Measurements from ENCODE around the gene KIAA1671.
"Not testable (repeated sequence)": the region's sequence is repeated elsewhere in the genome, so short reads cannot be mapped to it uniquely, and the experiment has no call there.

The KIAA1671 gene

GRCh38 chr22:25177226-25177625 lies 224.7 kb downstream of the KIAA1671 start:
- DNase-seq: no peak

DNA sequence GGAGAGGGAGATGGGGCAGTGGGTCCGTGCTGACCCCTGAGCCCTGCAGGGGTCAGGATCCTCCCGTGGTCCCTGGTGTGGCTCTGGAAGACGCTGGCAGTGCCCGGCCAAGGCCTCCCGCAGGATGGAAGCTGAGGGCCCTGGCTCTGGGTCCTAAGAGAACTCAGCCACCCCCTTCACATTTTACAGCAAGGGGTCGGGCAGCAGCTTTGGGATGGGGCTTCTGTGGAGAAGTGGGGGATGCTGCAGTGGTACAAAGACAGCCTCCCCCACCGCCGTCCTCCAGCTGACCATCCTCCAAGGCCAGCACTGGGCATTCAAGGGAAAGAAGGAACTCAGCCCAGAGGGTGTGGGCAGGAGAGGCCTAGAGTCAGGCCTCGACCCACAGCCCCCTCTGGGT lies 225.4 kb downstream of the KIAA1671 start:
- DNase-seq: no peak

- not testable (repeated sequence) for DNase-seq
These were observed 225.8 kb downstream of the KIAA1671 start for GRCh38 chr22:25178348-25178747.

GRCh38 chr22:25178869-25179631 lies 226.5 kb downstream of the KIAA1671 start:
- not testable (repeated sequence) for DNase-seq

GRCh38 chr22:25182131-25183110 lies 229.9 kb downstream of the KIAA1671 start:
- DNase-seq: no peak

GRCh38 chr22:25183949-25184619 lies 231.6 kb downstream of the KIAA1671 start:
- no peak for DNase-seq

- no peak for DNase-seq
These were observed 233.6 kb downstream of the KIAA1671 start for GRCh38 chr22:25186140-25186539.

DNA sequence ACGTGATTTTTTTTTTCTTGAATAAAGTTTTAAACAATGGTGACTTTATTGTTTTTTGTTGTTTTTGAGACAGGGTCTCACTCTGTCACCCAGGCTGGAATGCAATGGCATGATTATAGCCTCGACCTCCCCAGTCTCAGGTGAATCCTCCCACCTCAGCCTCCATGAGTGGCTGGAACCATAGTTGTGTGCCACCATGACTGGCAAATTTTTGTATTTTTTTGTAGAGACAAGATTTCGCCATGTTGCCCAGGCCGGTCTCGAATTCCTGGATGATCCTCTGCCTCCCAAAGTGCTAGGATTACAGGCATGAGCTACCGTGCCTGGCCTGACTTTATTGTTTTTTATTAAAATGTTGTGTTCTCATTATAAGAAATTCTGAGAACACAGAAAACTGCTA lies 235.0 kb downstream of the KIAA1671 start:
- no peak for DNase-seq

DNA sequence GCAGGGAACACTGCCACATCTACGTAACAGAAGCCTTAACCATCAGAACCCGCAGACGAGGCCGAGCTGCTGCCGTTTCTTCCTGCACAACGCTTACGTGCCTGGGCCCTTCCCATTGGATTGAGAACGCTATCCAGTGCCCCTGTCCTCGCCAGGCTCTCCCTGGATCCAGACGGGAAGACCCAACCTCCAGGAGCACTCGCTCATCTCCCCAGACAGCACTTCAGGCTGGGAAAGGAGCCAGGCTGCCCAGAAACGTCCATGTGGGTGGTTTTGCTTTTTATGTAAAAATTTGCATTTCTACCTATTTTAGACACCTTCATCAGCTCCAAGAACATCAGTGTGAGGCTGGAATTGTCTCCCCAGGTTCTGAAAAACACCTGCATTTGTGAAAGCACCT lies 239.9 kb downstream of the KIAA1671 start:
- DNase-seq: no peak

DNA sequence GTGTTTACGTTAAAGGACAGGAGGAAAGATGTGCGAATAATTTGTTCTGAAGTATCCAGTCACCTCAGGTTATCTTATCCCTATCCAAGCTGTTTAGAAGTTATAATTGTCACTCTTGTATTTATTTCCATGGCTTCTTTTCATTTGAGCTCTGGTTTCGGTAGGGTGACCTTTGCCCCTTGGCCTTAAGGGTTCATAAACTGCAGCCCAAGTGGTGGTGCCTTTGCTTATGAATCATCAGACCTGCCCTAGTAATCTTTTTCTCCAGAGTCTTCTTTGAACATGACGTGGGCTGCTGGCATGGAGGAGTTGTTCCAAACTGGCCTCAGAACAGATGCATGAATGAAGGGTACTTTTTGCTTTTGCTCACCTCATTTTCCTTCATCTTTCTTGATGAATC lies 240.6 kb downstream of the KIAA1671 start:
- DNase-seq: no peak

DNA sequence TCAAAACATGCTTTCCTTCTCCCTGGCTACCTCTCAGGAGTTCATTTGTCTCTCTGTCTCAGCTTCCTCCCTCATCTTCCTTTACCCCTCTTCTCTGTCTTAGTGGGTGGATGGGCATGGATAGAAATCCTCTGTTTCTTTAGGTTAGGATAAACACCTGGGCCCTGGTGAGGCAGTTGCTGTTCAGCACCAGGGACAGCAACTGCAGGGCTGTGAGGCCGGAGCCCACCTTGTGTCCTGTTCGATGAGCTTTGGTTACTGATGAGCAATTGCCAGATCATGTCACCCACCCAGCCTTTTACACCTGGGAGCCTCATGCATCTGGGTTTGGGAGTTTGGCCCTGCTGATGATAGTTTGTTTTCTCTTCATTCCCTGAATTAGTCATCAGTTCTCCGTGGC lies 241.0 kb downstream of the KIAA1671 start:
- no peak for DNase-seq

GRCh38 chr22:25196326-25196725 lies 243.8 kb downstream of the KIAA1671 start:
- DNase-seq: no peak

GRCh38 chr22:25197340-25197739 lies 244.8 kb downstream of the KIAA1671 start:
- no peak for DNase-seq

GRCh38 chr22:25199731-25200520 lies 247.4 kb downstream of the KIAA1671 start, which contains the start of gene CRYBB3:
Gene CRYBB3, plus strand, starts transcription at chr22:25199858. Its CDS starts 1,539 bp downstream, at chr22:25201397.
- DNase-seq: no peak

- no peak for DNase-seq
These were observed 248.5 kb downstream of the KIAA1671 start for GRCh38 chr22:25200967-25201366.

DNA sequence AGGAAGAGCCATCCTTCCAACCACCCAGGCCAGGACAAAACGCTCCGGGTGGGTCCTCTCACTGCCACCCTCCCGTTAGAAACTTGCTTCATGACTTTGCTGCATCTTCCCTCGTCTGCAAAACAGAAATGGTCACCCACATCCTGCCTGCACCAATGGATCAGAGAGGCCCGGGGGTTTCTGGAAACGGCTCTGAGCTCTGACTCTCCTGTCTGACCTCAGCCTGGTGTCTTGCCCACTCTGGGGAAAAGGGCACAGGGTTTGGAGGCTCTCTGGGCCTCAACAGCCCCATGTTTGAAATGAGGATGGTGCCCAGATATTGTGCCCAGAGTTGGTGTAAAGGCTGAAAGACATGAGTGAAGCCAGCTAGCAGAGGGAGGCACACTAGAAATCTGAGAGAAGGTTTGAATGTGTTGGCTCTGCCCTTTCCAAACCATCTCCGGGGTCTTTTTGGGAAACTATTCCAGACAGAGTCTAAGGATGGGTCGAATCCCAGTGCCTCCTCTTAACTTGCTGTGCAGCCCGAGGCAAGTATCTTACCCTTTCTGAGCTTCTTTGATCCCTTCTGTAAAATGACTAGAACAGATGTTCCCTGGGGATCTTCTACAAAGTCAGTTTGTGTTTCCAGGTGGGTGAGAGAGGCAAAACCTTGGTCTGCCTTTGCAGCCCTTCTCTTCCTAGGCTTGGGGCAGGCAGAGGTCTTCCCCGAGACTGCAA lies 249.2 kb downstream of the KIAA1671 start:
- no peak for DNase-seq

- no peak for DNase-seq
These were observed 249.9 kb downstream of the KIAA1671 start for GRCh38 chr22:25202290-25202921.

DNA sequence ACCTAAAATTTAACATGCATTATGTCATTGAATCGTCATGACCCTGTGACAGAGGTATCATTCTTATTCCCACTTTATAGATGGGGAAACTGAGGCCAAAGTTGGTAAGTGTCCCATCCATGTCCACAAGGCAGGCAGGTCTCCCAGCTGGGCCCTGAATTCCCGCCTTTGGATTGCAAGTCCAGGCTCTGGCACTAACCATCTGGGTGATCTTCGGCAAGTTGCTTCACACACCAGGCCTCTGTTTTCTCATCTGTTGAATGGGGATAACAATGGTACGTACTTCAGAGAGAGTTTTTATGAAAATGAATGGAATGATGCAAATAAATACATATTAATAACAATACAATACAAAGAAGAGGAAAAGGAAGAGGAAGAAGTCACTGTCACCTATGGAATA lies 250.6 kb downstream of the KIAA1671 start:
- no peak for DNase-seq

DNA sequence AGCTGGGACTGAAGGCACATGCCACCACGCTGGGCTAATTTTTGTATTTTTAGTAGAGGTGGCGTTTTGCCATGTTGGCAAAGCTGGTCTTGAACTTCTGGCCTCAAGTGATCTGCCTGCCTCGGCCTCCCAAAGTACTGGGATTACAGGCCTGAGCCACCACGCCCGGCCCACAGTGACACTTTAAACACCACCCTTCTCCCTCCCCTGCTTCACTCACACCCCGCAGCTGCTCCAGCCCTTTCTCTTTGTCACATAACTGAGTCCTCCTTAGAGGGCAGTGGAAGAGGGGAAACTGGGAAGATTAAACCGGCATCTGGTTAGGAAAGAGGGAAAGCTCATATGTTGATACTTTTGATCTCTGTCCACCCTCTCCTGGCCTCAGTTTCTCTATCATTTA lies 252.0 kb downstream of the KIAA1671 start:
- not testable (repeated sequence) for DNase-seq

DNA sequence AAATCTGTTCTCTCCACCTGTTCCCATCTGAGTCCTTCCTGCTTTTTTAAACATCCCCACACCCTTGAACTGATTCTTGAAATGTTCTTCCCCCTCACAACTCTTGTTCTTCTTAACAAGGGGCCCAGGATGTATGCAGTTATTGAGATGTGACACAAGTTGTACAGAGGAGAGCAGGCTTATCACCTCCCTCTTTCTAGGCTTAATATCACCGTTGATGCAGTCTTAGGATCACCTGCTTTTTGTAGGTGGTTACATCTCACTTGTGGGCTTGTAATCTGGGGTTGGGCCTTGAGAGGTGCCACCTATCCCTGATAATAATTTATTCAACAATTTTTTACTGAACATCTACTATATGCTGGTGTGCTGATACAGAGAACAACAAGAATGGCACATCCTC lies 253.3 kb downstream of the KIAA1671 start:
- DNase-seq: no peak

DNA sequence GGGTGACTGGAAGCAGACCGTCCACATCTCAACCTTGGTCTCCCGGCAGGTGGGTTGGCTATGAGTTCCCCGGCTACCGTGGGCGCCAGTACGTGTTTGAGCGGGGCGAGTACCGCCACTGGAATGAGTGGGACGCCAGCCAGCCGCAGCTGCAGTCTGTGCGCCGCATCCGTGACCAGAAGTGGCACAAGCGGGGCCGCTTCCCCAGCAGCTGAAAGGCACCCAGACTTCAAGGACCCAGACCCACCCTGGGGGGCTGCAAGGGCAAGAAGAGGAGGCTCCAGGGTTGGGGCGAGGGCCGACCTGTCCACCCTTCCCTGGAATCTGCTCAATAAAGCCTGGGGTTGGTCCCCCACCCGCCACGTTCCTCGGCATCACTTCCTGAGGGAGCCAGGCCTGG lies 254.5 kb downstream of the KIAA1671 start:
- DNase-seq: no peak

Data from NCI-H187 (cell line).